Right lobe of liver (tissue), 6 donors: ENCODE results near the gene XRRA1. TPM values are rescaled to one million over a fixed set of nuclear protein-coding genes. Genes with fewer than 3 reads are reported as not detected.

Experiments used
- ATAC-seq, 4 donors: fragments of 200-7000 bp; cut with Tn5 transposase; one replicate each; pipeline ENCODE4 v1.9.1; 2020; ENCODE audit warnings: mild to moderate bottlenecking in 4 of 4, moderate library complexity in 4 of 4
- DNase-seq, 3 donors: peaks; one replicate each; pipeline ENCODE4 v3.0.0-alpha.2; 2020
- H3K27ac ChIP-seq, 3 donors: fragments of 200-600 bp; one replicate each; pipeline ENCODE4 v1.8.0; 2022
- H3K27me3 ChIP-seq, 2 donors: fragments of 200-600 bp; one replicate each; pipeline ENCODE4 v1.8.0; 2022
- H3K36me3 ChIP-seq, 4 donors: fragments of 200-600 bp; sonication (generic) in 1 of 4; one replicate each; pipeline versions ENCODE4 v1.5.1 to v1.8.0; 2017 to 2022; ENCODE audit warnings: control low read depth in 1 of 4
- H3K4me1 ChIP-seq, 4 donors: fragments of 200-600 bp; sonication (generic) in 1 of 4; one replicate each; pipeline versions ENCODE4 v1.5.1 to v1.8.0; 2017 to 2022; ENCODE audit warnings: control low read depth in 1 of 4
- H3K4me3 ChIP-seq, 3 donors: fragments of 200-600 bp; one replicate each; pipeline ENCODE4 v1.8.0; 2022
- H3K9me3 ChIP-seq, 4 donors: fragments of 200-600 bp; sonication (generic) in 1 of 4; one replicate each; pipeline versions ENCODE4 v1.5.1 to v1.8.0; 2017 to 2022; ENCODE audit warnings: control low read depth in 1 of 4
- CTCF ChIP-seq, 4 donors: fragments of 200-600 bp in 3 of 4; fragments of 450-650 bp in 1 of 4; IDR thresholded peaks; one replicate each; pipeline versions ENCODE4 v1.5.1 to v1.8.0; 2016 to 2022; ENCODE audit warnings: antibody characterized with exemption in 4 of 4, mild to moderate bottlenecking in 2 of 4
- POLR2A ChIP-seq: fragments of 450-650 bp; IDR thresholded peaks from one replicate; pipeline ENCODE4 v1.6.1; 2017; ENCODE audit warnings: antibody characterized with exemption, mild to moderate bottlenecking
- WGBS: methylation state at CpG from one replicate; pipeline ENCODE4 v1.1.6; 2018; ENCODE audit warnings: low coverage, low lambda C conversion rate; ENCODE audit not compliant: insufficient coverage; ENCODE audit errors: missing lambda C conversion rate; 5-methylcytosine and 5-hydroxymethylcytosine counted together
- intact Hi-C, 2 donors: fragments of 100-400 bp; cut with DNase I; formaldehyde crosslinking; loops; one replicate each; pipeline versions ENCODE4 v1.11.2 to v1.14.1; 2022
- total RNA-seq, 6 experiments: library from RNA; depleted of rRNA in 2 of 6; stranded (reverse); fragments of >200 nt in 2 of 6; fragmentation: NEBNext Ultra II Directional in 3 of 6; extraction: Animal tissue kit (Norgen Biotek cat#: 25700) in 3 of 6; gene quantifications; one replicate each; pipeline versions ENCODE4 v1.1.0 to v1.2.4, GENCODE V29; 2016 to 2023
- donor health status: DM: no; HTN: yes; CAD: no.
- donor health status: DM: no; HTN: no; CAD: no.
- donor health status: DM: no; HTN: no; CAD: no.
- donor health status: DM: no; HTN: yes; CAD: no.
- donor health status: DM: no; HTN: yes; CAD: no.

The XRRA1 gene
- total RNA-seq, 6 experiments from 2014 or later = 4.7 to 15.7 (median 8.0) TPM

DNA sequence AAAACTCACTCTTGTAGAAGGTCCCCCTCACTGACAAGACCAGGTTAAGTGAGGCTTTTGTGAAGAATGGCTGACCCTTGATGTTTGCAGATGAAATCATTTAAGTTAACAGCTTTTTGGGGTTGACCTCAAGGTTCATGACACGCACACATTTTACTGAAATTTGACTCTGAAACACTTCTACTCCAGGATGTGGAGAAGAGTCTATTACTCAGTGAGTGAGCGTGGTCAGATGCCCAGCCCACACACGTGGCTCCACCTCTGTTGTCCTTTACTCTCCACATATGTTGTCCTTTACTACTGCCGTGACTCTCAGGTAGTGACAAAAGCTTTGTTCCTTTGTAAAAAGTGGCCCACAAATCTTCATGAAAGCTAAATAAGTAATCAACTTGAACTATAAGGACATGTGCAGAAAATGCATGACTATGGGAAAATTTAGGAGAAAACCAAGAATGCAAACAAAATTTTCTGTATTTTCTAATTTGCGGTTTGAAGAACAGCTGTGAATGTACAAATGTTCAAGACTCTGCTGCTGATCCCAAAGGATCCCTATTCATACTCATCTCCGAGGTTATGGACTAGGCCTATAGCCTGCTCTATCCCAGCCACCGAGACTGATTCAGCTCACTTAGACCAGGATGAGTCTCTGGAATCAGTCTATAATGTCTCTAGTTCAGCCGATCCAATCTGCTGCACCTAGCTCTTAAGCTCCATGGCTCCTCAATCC lies 22.4 kb downstream of the XRRA1 start:
- H3K4me3 ChIP-seq = no peak overlapping the region
- H3K9me3 ChIP-seq = no peaks in the 10 kb centered on the region
- ATAC-seq (no peak), DNase-seq (no peak)
- intact Hi-C loops = no loop called here
- H3K36me3 ChIP-seq = no peaks in the 10 kb centered on the region
- H3K27me3 ChIP-seq = no peaks in the 10 kb centered on the region
- H3K4me1 ChIP-seq = no peaks in the 10 kb centered on the region
- no peak for TF ChIP-seq CTCF (IDR thresholded peaks at IDR 0.05)
- no peak for TF ChIP-seq POLR2A
- no peak overlapping the region for H3K27ac ChIP-seq
- 77% methylated on average over 8 of the region's 8 CpGs for WGBS

- no peaks in the 10 kb centered on the region for H3K9me3 ChIP-seq
- H3K27me3 ChIP-seq = no peaks in the 10 kb centered on the region
- TF ChIP-seq POLR2A (no peak), CTCF (IDR thresholded peaks at IDR 0.05) (no peak)
- H3K4me1 ChIP-seq = no peaks in the 10 kb centered on the region
- ATAC-seq (no peak), DNase-seq (no peak)
- WGBS = 85% methylated on average over 3 of the region's 4 CpGs
- no peak overlapping the region for H3K27ac ChIP-seq
- H3K36me3 ChIP-seq = peaks cover 0 to 4% (median 0%) of the 10 kb centered on the region in 4 donors
- intact Hi-C loops = no loop called here
- H3K4me3 ChIP-seq = no peak overlapping the region
Measured at GRCh38 chr11:74925281-74925680, 23.6 kb downstream of the XRRA1 start.

GRCh38 chr11:74923125-74923524 lies 25.8 kb downstream of the XRRA1 start:
- H3K36me3 ChIP-seq = peaks cover 0 to 9% (median 2%) of the 10 kb centered on the region in 4 donors
- no peaks in the 10 kb centered on the region for H3K27me3 ChIP-seq
- no peak overlapping the region for H3K4me3 ChIP-seq
- no peaks in the 10 kb centered on the region for H3K4me1 ChIP-seq
- TF ChIP-seq CTCF (IDR thresholded peaks at IDR 0.05) = no peak
- TF ChIP-seq POLR2A = no peak
- no peak overlapping the region for H3K27ac ChIP-seq
- intact Hi-C loops = no loop called here
- ATAC-seq = peak in 1 of 4 donors; percentile 60
- DNase-seq = no peak
- no peaks in the 10 kb centered on the region for H3K9me3 ChIP-seq

DNA sequence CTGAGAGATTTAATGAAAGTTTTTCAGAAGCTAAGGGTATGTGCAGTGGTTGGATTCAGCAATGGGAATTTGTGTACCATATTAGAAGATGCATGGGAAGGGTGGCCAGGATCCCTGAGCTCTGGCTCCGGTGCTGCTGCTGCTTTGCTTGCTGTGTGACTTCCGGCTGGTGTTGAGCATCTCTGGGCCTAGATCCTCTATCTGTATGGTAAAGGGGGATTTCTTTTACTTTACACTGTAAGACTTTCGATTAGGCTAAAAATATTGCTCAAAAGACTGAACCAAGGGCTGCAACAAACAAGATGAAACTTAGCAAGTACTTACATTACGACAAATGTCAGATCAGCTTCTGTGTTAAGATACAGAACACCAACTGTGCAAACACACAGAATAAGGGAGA lies 39.1 kb downstream of the XRRA1 start:
- ATAC-seq (no peak), DNase-seq (no peak)
- no peak for TF ChIP-seq POLR2A
- TF ChIP-seq CTCF (IDR thresholded peaks at IDR 0.05) = no peak
- Histone ChIP-seq H3K9me3 (no peaks in the 10 kb centered on the region), H3K36me3 (peaks cover 0 to 12% (median under 1%) of the 10 kb centered on the region in 4 donors), H3K27ac (no peak overlapping the region), H3K27me3 (no peaks in the 10 kb centered on the region), H3K4me1 (no peaks in the 10 kb centered on the region), H3K4me3 (no peak overlapping the region)
- WGBS = 77% methylated on average over 4 of the region's 4 CpGs
- intact Hi-C loops = no loop called here
